ENCODE measurements around the gene ZNF107. TPM values are rescaled to one million over a fixed set of nuclear protein-coding genes. Genes with fewer than 3 reads are reported as not detected.

ZNF107 gene
- total and polyA plus RNA-seq, 2 donors (not counting 3 experiments of a cell fraction or from before 2014, with no cell fraction given): 0.77 to 5.8 TPM

GRCh38 chr7:64729089-64729848, 63.3 kb downstream of the ZNF107 start:
- no peaks in the 10 kb centered on the region for H3K27me3 ChIP-seq (ENCODE audit: control insufficient read depth in 2 of 2, insufficient read depth in 2 of 2, low read length in 2 of 2)
- no peaks in the 10 kb centered on the region for H3K4me1 ChIP-seq (ENCODE audit: control insufficient read depth, extremely low read depth, insufficient read depth, low read length)
- ChIA-PET POLR2A (no interaction called here), CTCF (no interaction called here)
- H3K27ac ChIP-seq (ENCODE audit: insufficient read depth, low read depth, low read length): no peak overlapping the region
- H3K9ac ChIP-seq (replicated peaks; ENCODE audit: extremely low read depth, insufficient read depth, low read length): no peak overlapping the region
- DNase-seq (ENCODE audit: low read depth, low spot score) (no peak), FAIRE-seq (no peak)
- H3K36me3 ChIP-seq (ENCODE audit: control insufficient read depth in 2 of 2, extremely low read depth in 1 of 2, insufficient read depth in 2 of 2, low read length in 2 of 2): no peaks in the 10 kb centered on the region
- H3K9me1 ChIP-seq (replicated peaks; ENCODE audit: control insufficient read depth, extremely low read depth, insufficient read depth, low read length): no peaks in the 10 kb centered on the region
- intact Hi-C loops (cut with micrococcal nuclease) (no loop called here), dilution Hi-C loops (cut with MboI; ENCODE audit: extremely low pct_ligation_motif_present, low sequenced_read_pairs) (no loop called here)
- H3K4me2 ChIP-seq (ENCODE audit: insufficient read depth, low read length): no peak overlapping the region
- no peaks in the 10 kb centered on the region for H3K9me3 ChIP-seq (replicated peaks; ENCODE audit: control insufficient read depth, insufficient read depth, low read length)
- no peaks in the 10 kb centered on the region for H4K20me1 ChIP-seq (replicated peaks; ENCODE audit: control insufficient read depth, extremely low read depth, insufficient read depth, low read length)
- no peaks in the 10 kb centered on the region for H3K79me2 ChIP-seq (ENCODE audit: control insufficient read depth, insufficient read depth, low read length)
- no TSS peak for BruUV-seq (replicated peaks)
- TF ChIP-seq MYC (IDR thresholded peaks at IDR 0.05; ENCODE audit: low read depth, low read length): no peak
- no peak overlapping the region for H2AFZ ChIP-seq (ENCODE audit: low read depth, low read length)
- H3K4me3 ChIP-seq (replicated peaks in 1 of 3; ENCODE audit: insufficient read depth in 1 of 3, low read depth in 1 of 3, low read length in 3 of 3): no peak overlapping the region

GRCh38 chr7:64733550-64734240, 67.8 kb downstream of the ZNF107 start:
- Histone ChIP-seq H3K4me3 (replicated peaks in 1 of 3; ENCODE audit: insufficient read depth in 1 of 3, low read depth in 1 of 3, low read length in 3 of 3) (no peak overlapping the region), H3K4me2 (ENCODE audit: insufficient read depth, low read length) (no peak overlapping the region), H4K20me1 (replicated peaks; ENCODE audit: control insufficient read depth, extremely low read depth, insufficient read depth, low read length) (no peaks in the 10 kb centered on the region), H3K27me3 (ENCODE audit: control insufficient read depth in 2 of 2, insufficient read depth in 2 of 2, low read length in 2 of 2) (no peaks in the 10 kb centered on the region), H3K9ac (replicated peaks; ENCODE audit: extremely low read depth, insufficient read depth, low read length) (no peak overlapping the region), H2AFZ (ENCODE audit: low read depth, low read length) (no peak overlapping the region), H3K36me3 (ENCODE audit: control insufficient read depth in 2 of 2, extremely low read depth in 1 of 2, insufficient read depth in 2 of 2, low read length in 2 of 2) (no peaks in the 10 kb centered on the region), H3K79me2 (ENCODE audit: control insufficient read depth, insufficient read depth, low read length) (no peaks in the 10 kb centered on the region), H3K9me3 (replicated peaks; ENCODE audit: control insufficient read depth, insufficient read depth, low read length) (no peaks in the 10 kb centered on the region), H3K4me1 (ENCODE audit: control insufficient read depth, extremely low read depth, insufficient read depth, low read length) (no peaks in the 10 kb centered on the region), H3K27ac (ENCODE audit: insufficient read depth, low read depth, low read length) (no peak overlapping the region), H3K9me1 (replicated peaks; ENCODE audit: control insufficient read depth, extremely low read depth, insufficient read depth, low read length) (no peaks in the 10 kb centered on the region)
- dilution Hi-C loops (cut with MboI; ENCODE audit: extremely low pct_ligation_motif_present, low sequenced_read_pairs) (no loop called here), intact Hi-C loops (cut with micrococcal nuclease) (no loop called here)
- BruUV-seq (replicated peaks): no TSS peak
- no peak for FAIRE-seq
- CTCF ChIA-PET: no interaction called here
- no peak for TF ChIP-seq MYC (IDR thresholded peaks at IDR 0.05; ENCODE audit: low read depth, low read length)
- TF ChIP-seq, protein P1, sequence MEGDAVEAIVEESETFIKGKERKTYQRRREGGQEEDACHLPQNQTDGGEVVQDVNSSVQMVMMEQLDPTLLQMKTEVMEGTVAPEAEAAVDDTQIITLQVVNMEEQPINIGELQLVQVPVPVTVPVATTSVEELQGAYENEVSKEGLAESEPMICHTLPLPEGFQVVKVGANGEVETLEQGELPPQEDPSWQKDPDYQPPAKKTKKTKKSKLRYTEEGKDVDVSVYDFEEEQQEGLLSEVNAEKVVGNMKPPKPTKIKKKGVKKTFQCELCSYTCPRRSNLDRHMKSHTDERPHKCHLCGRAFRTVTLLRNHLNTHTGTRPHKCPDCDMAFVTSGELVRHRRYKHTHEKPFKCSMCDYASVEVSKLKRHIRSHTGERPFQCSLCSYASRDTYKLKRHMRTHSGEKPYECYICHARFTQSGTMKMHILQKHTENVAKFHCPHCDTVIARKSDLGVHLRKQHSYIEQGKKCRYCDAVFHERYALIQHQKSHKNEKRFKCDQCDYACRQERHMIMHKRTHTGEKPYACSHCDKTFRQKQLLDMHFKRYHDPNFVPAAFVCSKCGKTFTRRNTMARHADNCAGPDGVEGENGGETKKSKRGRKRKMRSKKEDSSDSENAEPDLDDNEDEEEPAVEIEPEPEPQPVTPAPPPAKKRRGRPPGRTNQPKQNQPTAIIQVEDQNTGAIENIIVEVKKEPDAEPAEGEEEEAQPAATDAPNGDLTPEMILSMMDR (IDR thresholded peaks at IDR 0.05; ENCODE audit: extremely low read depth in 1 of 2, insufficient read depth in 1 of 2, low read depth in 1 of 2, low read length in 2 of 2): no peak
- TF ChIP-seq JUN (IDR thresholded peaks at IDR 0.05; ENCODE audit: borderline replicate concordance, insufficient read depth, insufficient read length, low read depth): no peak
- POLR2A ChIA-PET: no interaction called here
- no peak for DNase-seq (ENCODE audit: low read depth, low spot score)
